GM18858 (cell line): ENCODE data around the gene MREG.
"Not testable (repeated sequence)": the region's sequence is repeated elsewhere in the genome, so short reads cannot be mapped to it uniquely, and the experiment has no call there.

ENCODE experiments used
- ATAC-seq: cut with Tn5 transposase; IDR thresholded peaks from one replicate; pipeline ENCODE4 v1.9.1; 2021; ENCODE audit not compliant: unreplicated experiment

The MREG gene

DNA sequence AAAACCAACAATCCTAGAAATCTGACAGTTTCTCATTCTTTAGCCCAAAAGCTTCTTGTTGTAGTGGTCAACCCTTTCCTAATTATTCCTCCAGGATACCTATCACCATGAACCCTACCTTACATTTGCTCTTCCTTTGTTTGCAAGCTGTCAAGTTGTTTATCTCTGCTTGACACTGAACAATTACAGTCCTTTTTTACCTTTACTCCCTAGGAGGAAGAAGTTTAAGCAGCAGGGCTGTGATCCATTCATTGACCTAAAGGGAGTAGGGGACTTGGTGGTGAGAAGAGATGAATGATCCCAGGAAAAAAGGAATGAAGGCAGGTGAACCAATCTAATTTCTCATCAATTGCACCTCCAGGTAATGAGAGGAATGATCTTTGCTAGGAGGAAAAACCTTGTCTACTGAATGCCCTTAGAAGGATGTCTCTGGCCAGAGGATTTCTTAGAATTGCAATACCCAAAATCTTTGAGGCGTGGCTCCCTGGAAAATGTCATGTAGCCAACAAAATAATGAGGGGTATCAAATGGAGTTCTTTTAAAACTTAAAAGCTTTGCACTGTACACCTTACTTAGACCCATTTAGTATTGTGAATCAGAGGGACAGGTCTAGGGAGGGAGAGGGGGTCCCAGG is 47.7 kb downstream of the MREG start:
- ATAC-seq, result no peak

DNA sequence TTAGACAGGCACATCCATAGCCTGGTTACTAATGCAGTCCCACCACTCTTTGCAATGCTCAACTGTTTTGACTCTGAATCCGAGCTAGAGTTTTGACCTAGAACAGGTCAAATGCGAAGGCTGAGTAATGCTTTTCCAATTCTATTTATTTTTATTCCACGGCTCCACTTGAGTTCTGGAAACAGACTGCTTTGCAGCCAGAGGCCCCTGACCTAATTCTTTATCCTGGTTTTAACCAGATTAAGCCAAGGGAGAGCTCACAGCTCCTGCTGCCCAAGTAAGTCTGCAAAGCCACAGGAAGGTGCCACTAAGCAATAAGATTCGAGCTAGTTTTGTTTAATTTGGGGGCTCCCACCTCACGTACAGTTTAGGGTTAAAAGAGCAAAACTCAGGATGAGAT is 51.4 kb downstream of the MREG start:
- ATAC-seq, result no peak

DNA sequence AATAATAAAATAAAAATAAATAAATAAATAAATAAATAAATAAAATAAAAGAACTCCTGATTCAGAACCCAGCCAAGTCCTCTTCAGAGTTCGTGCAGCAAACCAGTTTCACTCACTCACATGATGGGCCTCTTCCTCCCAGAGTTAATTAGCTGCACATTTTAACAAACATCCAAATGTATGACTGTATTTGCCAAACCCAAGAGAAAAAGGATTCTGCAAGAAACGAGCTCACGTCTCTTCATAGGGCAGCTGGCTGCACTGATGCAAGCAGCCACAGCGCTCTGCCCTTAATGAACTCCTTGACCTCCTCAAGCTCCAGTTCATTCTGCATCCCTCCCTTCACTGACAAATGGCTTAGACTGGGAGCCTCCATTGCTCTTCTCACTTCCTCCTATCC is 55.1 kb downstream of the MREG start:
- ATAC-seq, result no peak

DNA sequence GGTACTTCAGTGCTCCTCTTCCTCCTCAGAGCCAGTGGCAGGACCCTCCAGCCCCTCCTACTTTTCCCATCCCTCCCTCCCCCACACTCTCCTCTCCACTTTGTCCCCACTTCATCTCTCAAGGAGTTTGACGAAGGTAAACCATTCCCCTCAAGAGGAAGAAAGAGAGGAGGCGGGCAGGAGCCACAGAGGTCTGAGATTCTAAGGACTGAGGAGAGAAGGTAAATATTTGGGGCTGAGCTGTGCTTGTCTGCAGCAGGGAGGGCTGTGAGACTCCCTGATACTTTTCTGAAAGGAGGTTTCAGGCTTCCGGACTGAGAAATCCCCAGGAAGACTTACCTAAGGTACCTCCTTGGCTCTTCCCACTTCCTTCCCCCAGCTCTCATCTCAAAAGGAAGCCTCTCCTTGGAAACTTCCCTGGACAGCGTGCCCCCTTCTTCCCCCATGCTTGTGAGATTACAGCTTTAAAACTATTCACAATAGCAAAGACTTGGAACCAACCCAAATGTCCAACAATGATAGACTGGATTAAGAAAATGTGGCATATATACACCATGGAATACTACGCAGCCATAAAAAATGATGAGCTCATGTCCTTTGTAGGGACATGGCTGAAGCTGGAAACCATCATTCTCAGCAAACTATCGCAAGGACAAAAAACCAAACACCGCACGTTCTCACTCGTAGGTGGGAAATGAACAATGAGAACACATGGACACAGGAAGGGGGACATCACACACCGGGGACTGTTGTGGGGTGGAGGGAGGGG is 55.8 kb downstream of the MREG start:
- ATAC-seq, result not testable (repeated sequence)

- no peak for ATAC-seq
Observed at GRCh38 chr2:215952860-215953637, 60.3 kb downstream of the MREG start.

DNA sequence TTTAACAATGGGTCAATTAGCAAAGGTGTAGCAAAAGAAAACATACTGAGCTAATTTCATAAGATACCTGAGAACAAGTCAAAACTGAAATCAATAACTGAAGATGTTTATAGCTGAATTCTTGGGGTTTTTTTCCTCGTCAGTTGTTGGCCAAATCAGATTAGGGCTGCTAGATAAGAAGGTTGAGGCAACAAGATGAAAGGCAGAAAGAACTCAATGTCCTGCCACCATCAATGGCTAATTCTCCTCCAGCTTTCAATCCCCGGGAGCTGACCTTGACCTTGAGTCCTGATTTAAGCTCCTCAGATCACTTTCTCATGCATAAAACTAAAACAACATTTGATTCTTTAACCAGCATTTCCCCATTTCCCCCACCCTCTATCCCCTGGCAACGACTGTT is 61.8 kb downstream of the MREG start:
- ATAC-seq, result no peak

DNA sequence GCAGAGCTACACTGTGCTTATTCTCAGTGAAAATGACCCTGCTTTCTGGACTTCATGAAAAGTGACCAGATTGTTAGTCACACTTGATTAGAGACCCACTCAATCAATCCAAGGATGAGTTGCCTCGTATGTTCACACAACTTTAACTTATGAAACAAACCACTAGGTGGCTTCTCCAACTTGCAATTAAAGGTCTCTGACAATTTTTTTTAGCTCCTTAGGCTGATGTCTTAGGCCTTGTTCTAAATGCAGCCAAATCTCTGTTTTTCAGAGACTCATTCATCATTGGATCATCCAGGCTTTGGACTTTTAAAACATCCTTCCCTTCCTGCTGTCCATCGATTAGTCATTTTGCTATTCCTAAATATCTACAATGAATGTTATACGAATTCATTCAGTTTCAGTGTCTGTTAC is 63.4 kb downstream of the MREG start:
- peak; percentile 90 for ATAC-seq

- no peak for ATAC-seq
Observed at GRCh38 chr2:215948051-215948450, 65.3 kb downstream of the MREG start.

GRCh38 chr2:215946586-215946985 is 66.8 kb downstream of the MREG start:
- ATAC-seq, result no peak

GRCh38 chr2:215942194-215942593 is 71.2 kb downstream of the MREG start:
- ATAC-seq, result no peak

GRCh38 chr2:215941726-215942125 is 71.6 kb downstream of the MREG start:
- no peak for ATAC-seq

- no peak for ATAC-seq
Observed at GRCh38 chr2:215940645-215941184, 72.6 kb downstream of the MREG start.

- ATAC-seq, result no peak
Observed at GRCh38 chr2:215937190-215937589, 76.2 kb downstream of the MREG start.

GRCh38 chr2:215933151-215933550 is 80.2 kb downstream of the MREG start:
- ATAC-seq, result no peak

DNA sequence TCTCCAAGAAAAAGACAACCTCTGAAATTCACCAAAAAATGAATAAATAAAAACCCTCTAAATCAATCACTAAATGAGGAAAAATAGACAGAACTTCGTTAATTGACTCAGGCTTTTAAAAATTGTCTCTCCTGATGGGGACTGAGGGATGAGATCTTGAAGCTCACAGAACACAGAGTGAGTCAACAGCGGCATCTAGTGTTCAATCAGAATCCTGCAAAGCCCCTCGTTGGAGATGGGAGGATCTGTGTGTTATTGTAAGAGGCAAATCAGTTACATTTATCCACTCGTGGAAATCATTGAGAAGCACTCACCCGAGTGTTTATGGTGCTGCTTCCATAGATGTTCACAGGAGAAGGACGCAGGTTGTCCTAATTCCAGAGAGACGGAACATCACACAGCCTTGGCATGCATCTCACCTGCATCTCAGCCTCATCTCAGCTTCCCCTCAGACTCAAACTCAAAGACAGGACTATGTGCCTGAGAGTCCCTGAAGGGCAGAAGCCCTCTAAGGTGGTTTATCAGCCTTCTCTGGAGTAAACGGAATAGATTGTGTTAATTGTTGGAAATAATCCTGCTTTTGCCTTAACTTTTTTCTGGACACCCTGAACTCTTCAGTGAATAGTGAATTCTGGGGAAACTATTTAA is 82.0 kb downstream of the MREG start:
- ATAC-seq, result peak; percentile 91

- no peak for ATAC-seq
Observed at GRCh38 chr2:215930505-215931253, 82.7 kb downstream of the MREG start.

DNA sequence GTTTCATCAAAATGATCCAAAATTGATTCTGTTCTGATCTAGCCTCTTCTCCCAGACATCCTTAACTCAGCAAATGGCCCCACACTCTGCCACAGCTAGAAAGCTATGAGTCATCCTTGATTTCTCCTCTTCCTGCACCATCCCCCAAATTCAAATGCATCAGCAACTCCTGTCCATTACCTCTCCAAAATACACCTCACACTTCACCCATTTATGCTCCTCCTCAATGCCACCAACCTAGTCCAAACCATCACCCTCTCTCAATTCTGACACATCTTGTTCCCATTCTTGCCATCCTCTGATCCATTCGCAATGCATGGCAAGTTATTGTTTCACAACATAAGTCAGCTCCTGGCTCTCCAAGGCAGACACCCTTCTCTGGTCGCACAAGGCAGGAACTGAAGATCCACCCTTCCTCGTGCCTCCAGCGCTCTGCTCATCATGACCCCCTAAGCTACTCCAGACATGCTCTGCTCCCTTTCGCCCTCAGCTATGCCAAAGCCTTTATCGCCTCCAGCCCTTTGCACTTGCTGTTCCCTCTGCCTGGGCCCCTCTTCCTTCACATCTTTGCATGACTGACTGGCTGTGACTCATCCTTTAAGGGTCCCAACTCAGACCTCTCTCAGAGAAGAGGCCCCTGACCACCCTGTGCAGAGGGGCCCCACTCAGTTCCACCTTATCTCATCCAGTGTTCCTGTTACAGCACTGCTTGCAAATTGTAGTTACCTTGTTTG is 83.6 kb downstream of the MREG start:
- ATAC-seq, result no peak

DNA sequence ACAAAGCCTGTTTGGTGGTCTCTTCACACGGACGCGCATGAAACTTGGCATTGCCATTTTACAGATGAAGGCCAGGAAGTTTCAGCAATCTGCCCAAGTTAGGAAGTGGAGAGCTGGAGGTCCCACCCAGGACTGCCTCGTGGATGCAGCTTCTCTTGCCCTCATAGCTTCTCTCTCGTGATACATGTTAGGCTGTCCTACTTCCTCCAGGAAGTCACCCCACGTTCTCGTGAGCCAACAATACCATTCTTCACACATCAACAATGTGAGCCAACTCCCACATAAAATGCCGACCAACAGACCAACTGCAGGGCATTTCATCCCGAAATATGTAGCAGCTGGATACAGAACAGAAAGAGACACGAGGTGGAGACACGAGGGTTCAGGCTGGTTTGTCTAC is 85.3 kb downstream of the MREG start:
- no peak for ATAC-seq

DNA sequence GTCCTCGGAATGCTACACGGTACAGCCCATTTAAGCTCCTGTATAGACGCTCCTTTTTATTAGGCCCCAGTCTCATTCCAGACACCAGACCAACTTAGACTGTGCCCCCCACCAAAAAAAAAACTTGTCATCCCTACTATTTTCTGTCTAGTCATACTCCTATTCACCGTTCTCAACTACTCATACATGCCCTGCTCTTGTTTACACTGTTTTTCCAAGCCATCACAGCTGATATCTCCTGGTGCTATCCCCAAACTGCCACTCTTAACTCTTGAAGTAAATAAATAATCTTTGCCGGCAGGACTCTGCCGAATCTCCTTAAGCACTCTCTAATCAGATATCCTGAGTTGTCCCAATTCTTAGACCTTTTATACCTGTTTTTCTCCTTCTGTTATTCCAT is 86.4 kb downstream of the MREG start:
- ATAC-seq, result not testable (repeated sequence)

- no peak for ATAC-seq
Observed at GRCh38 chr2:215921895-215922294, 91.5 kb downstream of the MREG start.
